ENCODE data around the gene GAPDH.

DNA sequence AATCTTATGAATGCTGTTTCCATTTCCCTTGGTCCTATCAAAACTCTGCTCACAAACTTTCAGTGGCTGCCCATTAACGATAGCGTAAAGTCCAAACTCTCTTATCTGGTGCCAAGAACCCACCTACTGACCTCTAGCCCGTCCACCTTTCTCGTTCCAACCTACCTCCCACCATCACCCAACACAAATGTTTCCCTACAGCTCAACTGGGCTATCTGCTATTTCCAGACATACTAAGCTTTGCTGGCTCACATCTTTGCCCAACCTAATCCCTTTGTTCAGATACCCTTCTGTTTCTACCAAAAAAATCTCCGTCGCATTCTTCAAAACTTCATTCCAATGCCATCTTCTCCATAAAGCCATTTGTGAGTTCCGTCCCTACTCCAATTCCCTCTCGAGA is 41.3 kb downstream of the GAPDH start:
- TF ChIP-seq CTCF (IDR thresholded peaks at IDR 0.05; ENCODE audit: insufficient read depth, low read depth, low read length) (no peak), EZH2 (IDR thresholded peaks at IDR 0.05; ENCODE audit: insufficient read depth, low read length) (no peak)

Measured in astrocyte (in vitro differentiated cells and primary cell).